GM19238 (cell line): Measurements from ENCODE around the gene C2orf92.
A peak's percentile ranks its signal among the peaks of the same experiment; 100 is the strongest.
"Not testable (repeated sequence)": the region's sequence is repeated elsewhere in the genome, so short reads cannot be mapped to it uniquely, and the experiment has no call there.

Experiments
- DNase-seq: peaks from one replicate; pipeline ENCODE4 v3.0.0; 2011; ENCODE audit warnings: low spot score; ENCODE audit not compliant: insufficient read length

Gene C2orf92

DNA sequence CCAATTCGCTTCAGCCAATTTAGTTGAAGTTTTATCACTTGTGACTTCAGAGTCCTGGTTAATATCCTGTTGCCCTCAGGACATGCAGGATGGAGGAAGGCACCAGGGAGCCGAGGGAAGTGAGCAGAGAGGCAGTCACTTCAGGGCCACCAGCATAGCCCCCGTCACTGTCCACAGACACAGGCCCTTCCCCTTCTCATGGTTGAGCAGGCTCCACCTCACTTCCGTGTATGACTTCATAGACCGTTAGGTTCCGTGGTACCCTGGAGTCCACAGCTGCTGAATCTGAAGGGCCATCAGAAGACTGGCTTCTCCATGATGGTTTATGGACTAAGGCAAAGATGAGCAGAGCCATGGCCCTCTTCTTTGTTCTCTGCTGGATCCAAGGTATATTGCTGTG is at the start of gene C2orf92:
TSS of gene C2orf92 (plus strand) at position 266 of the 400 bp plus-strand sequence. CDS start at position 342, 76 bp downstream.
- no peak for DNase-seq

DNA sequence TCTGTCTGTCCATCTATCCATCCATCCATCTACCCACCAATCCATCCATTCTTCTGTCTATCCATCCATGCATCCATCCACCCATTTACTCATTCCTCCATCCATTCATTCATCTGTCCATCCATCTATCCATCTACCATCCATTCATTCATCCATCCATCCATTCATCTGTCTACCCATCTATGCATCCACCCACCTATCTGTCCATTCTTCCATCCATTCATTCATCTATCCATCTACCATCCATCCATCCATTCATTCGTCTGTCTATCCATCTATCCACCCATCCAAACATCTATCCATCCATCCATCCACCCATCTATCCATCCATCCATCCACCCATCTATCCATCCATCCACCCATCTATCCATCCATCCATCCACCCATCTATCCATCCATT is 49.0 kb upstream of the C2orf92 start:
- not testable (repeated sequence) for DNase-seq

DNA sequence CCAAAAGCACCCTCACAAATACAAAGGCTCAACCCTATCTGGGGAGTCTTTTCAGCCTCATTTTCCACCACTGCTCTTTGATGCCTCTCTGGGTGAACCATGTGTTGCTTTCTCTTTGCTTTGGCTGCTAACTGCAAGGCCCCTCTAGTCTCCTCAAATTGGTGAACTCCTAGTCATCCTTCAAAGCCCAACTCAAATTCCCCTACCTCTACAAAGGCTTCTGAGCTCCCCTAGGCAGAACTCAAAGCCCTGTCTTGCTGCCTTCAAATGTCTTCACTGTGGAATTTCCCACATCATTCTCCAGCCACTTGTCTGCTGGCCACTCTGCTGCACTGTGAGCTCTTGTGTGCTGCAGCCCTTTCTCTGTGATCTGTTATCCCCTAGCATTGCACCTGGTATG is 46.5 kb upstream of the C2orf92 start:
- DNase-seq: not testable (repeated sequence)

DNA sequence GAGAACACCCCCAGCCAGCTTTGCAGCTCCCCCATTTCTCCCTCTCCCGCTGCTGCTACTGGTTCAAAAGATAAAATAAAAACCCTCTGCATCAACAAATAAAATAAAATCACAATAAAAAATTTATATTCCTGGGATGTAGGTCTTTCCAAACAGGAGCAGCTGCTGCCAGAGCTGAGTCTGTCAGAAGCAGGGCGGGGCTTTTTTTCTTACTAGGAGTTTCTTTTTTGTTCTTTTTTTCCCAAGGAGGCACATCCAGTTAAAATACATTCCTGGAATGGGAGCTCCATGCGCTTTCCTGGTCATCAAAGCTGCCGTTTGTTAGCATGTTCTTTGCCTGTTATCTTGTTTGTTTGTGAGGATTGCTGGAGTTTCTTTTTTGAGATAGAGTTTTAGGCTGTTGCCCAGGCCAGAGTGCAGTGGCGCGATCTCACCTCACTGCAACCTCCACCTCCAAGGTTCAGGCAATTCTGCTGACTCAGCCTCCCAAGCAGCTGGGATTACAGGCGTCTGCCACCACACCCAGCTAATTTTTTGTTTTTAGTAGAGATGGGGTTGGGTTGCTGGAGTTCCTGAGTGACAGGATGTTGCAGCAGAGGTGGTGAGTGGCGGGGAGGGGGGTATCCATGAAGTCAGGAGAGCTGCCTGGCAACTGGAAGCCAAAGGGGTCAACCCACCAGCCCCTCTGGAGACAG is 44.0 kb upstream of the C2orf92 start:
- DNase-seq: not testable (repeated sequence)

DNA sequence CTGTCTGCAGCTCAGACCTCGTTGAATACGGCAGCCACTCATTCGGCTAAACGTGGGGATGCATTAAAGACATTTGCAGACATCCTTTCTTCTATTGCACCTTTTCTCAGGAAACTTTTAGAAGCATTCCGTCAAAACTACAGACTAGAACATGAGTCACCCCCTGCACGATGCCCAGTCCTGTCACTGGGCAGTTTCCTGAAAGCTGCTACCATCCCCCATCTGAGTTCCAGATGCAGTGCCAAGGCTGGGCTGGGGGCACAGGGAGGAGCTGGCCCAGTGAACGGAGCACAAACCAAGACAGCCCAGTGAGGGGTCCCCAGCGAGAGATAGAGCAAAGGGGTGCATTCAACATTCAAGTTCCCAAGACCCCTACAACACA is 43.5 kb upstream of the C2orf92 start:
- DNase-seq: not testable (repeated sequence)

DNA sequence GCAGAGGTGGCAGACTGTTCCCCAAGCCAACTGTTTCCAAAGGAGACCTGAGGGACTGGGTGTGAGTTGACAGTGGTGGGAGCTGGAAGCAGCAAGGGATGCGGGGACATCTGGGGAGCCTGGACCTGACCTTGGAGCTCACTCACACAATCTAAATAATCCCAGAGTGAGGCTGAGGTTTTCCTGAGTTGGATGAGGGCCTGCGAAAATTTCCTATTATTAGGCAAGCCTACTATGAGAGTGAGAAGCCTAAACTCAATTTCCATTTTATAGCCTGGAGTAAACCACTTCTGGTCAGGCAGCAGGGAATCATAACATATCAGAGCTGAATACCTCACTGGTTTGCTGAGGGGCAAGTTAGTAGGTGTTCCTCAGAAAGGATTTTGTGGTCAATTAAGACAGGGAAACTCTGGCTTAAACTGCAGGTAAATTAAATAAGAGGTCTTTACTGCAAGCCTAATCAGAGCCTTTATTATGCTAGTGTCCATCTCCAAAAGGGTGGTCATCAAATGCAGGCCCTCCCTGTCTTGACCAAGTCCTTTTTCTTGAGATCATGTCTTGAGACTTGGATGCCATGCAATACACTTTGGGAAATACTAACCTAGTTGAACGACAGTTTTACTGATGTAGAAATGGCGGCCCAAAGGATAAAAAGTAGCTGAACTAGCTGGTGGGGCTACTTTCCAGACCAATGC is 25.3 kb upstream of the C2orf92 start:
- no peak for DNase-seq

DNA sequence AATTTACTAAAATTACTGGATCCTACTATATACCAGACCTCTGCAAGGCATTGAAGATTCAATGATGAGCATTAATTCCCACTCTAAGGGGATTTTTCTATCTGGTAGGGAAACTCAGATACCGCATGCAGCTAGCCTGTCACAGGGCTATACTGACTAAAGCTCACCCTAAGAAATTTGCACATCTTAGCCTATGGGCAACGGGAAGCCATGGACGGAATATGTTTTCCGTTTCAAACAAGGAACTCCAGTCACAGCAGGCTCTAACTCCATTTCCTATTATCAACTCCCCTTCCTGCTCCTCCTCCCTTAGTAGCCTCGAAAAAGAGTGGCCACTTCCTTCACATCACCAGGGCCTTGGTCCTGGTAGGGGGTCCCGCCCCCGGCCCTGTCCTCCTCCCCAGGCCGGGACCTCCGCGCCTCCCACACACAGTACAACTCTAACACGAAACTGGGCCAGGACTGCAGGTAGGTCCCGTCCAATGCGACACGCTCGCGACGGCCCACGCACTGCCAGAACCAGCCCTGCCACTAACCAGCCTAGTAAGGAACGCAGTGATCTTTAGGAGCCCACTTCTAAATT is 24.3 kb upstream of the C2orf92 start:
- DNase-seq: no peak

DNA sequence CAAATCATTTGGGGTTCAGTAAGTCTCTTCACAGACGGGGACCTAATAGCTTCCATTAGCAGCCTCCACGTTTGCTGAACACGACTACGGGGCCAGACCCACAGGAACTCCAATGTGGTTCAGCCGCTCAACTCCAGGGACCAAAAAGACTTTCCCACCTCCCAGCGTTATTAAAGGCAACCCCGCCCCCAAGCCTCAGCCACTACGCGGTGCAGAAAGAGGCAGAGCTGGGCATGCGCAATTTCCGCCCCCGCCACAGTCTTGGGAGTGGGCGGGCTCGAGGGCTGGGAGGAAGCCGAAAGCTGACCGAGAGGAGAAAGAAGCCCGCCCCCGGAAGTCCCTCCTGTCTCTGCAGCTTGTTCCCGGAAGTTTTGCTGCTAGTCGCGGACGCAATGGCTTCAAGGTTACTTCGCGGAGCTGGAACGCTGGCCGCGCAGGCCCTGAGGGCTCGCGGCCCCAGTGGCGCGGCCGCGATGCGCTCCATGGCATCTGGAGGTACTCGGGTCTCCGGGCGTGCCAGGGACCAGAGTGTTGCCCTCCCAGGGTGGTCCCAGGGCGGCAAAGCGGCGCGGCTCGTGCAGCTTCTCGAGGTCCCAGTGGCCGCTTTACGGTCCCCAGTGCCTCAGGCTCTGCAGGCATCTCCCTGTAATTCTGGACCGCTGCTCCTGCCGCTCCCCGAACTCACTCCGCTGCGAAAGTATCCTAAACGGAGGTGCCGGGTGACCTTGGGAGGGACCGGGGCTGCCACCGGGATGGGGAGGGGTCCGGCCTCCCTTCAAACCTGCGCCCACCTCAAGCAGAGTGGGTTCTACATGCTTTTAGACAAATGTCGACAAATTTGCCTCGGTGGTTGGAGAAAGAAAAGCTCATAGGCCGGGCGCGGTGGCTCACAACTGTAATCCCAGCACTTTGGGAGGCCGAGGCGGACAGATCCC is 23.6 kb upstream of the C2orf92 start, which contains the start of gene COX5B:
TSS of gene COX5B (plus strand) at position 368 of the 935 bp plus-strand sequence. CDS start at position 393, 25 bp downstream.
- peak; percentile 98 for DNase-seq

DNA sequence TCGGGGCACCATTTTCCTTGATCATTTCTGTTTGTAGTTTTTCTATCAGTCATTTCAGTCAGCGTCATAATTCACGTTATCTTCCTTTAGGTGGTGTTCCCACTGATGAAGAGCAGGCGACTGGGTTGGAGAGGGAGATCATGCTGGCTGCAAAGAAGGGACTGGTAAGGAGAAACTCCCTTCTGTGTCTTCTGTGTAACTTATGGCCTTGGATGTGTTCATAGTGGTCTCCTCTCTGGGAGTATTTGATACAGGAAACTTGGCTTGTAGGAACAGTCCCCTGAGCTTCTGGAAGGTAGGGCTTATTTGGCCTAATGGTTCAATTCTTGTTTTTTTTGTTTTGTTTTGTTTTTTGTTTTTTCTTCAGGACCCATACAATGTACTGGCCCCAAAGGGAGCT is 22.5 kb upstream of the C2orf92 start:
- DNase-seq: no peak

DNA sequence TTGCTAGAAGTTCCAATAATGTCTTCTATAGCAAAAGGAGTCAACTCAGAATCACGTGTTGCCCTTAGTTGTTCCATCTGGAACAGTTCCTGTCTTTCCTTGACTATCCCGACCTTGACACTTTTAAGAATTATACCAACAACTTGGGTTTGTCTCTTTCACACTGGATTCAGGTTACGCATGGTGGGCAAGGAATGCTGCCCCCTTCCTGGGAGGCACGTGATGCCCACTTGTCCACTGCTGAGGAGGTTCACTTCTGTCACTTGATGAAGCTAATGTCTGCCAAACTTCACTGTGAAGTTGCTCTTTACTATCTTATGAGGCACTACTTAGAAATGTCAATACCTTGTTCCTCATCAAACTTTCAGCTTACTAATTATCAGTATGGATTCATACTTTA is 18.4 kb upstream of the C2orf92 start:
- DNase-seq: no peak

DNA sequence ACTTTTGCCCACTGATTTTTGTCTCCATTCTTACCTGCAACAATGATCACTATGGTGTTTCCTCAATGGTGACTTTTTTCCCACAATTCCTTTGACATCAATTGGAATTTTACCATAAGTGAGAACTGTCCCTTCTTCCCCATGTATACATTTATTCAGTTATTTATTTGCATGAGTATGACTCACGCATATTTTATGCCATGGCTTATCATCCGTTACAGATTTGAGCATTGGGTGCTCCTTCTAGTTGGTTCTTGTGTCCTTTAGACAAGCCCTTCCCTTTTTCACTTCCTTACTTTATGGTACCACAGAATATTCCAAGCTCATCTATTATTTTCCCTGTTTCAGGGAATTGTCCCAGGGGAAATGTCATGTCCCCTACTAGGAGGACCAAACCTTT is 16.0 kb upstream of the C2orf92 start:
- no peak for DNase-seq

DNA sequence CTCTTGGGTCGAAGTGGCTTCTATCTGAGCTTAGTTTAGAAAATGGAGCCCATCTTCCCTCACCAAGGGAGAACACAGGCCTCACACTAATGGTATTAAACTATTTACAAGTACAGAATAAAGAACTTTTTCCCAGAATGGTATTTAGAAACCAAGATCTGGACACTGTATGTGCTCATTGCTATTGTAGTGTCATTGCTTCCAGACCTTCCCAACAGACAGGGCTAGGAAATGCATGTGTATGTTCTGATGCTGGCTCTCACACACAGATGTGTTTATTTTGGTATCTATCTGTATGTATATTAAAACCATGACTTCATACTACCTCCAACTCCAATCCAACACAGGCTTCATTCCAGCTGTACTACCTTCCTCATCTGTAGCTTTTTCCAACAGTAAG is 15.6 kb upstream of the C2orf92 start:
- no peak for DNase-seq

DNA sequence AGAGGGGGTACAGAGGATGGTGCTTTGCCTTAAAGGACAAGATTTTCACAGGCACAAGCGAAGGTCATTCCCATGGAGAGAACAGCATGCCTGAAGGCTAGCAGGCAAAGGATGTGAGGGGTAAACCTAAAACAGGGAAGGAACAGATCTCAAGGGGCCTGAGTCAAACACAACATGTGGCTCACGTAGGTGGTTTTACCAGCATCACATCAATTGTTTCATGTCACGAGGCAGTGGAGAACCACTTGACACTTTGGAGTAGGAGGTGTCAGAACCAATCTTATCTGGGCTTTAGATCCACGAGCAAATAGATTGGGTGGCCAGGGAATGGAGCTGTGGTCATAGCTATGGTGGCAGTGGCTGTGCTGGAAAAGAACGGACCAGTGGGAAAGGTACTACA is 15.2 kb upstream of the C2orf92 start:
- no peak for DNase-seq

DNA sequence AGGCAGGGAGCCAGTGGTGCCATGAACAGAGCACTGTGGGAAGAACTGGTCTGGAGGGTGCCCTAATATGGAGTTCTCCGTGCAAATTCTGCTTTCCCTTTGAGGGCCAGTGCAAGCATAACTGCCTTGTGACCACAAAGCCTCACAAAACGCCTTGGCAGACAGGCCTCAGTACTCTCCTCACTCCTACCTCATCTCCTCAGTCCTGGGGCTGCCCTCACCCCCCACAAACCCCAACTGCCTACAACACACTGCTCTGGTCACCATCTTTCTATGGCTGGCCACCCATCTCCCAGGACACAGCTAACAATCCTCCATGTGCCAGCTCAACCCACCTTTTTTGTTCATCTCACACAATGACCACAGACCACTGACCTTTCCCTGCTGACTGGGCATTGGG is 14.7 kb upstream of the C2orf92 start:
- no peak for DNase-seq

DNA sequence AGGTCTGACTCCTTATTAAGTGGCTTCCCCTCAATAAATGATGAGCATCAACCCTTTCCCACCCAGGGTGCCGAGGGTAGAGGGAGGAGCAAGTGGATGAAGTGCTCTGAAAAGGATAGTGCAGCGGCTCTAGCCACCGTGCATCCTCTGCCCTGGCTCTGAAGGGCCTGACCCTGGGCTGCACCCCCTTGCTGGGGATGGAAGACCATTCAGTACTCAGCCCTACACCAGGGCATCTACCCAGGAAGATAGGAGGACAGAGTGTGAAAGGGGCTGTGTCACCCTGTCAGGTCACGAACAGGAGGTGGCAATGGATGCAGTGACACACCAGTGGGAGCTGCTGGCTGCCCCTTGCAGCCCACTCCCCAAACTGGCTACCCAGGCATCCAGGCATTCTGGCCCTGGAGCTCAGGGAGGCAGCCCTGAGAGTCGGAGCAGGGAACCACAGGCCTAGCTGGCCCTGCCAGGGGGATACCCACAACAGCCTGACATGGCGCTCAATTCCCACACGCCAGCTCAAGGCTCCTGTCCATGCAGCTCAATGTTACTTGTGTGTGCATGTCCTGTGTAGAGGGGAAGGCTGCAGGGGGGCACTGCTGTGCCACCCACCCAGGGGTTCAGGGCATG is 13.3 kb upstream of the C2orf92 start:
- no peak for DNase-seq

DNA sequence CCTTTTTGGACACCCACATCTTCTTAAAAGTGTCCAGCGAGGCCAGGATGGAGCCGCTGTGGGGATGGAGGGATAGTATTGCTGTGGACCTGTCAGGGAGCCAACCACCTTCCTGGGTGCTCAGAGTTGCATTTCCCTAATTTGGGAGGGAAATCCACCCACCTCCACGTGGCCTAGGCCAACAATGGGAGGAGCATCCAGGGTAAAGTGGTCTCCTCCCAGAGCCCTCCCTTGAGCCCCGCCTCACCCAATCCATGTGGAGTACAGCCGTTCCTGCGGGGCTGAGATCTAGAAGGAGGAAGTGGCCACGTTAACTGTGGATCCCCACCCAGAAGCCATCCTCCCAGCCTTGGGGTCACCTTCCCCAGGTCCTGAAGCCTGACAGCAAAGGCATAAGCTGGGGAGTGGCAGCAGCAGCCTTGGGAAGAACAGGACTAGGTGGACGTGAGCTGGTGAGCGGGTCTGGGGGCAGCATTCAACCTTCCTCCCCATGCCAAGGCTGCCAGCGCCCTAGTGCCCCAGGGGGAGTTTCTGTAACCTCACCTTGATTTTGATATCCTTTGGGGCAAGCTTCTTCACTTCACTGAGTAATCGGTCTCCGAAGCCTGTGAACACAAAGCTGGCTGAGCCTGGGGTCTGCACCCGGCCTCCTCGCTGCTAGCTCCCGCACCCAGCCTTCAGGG is 12.5 kb upstream of the C2orf92 start:
- DNase-seq: no peak

DNA sequence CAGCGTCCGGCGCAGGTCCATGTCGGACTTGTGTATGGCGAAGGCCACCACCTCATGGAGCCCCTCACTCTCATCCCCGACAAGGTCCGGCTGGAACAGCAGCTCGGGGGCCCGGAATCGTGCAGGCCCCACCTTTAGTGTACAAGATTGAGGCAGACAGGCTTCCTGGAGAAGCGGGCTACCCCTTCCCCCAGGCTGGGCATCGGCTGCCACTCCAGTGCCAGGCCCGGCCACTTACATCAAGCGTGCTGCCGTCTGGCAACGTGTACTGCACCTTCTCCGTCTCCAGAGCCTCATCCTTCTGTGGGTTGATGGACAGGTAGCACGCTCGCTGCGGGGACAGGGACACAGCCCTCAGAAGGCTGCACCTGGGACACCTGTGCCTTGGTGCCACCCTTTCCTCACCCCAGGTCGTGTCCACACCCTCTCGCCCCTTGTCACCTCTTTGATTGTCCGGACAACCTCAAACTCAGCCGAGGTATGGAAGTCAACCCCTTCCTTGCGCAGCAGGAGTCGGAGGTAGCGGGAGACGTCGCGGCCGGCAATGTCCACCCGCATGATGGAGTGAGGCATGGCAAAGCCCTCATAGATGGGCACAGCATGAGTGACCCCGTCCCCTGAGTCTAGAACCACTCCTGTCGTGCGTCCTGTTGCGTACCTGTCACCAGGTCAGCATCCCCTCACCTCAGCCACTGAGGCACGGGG is 11.4 kb upstream of the C2orf92 start:
- no peak for DNase-seq

DNA sequence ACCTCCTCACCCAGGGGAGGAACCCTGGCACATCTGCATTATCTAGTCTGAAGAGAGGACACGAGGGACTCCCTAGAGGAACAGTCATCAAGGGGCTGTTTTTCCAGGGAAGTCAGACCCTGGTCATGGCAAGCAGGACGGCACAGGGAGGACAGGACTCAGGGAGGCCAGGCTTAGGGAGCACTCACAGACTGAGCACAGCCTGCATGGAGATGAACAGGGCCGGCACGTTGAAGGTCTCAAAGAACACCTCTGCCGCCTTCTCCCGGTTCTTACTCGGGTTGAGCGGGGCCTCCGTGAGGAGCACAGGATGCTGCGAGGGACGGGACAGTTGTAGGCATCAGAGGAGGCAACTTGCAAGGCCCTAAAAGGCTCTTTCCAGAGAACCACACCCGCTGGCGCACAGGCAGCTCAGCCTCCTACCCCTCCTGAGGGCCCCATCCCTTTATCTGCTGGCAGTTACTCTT is 10.8 kb upstream of the C2orf92 start:
- DNase-seq: no peak

DNA sequence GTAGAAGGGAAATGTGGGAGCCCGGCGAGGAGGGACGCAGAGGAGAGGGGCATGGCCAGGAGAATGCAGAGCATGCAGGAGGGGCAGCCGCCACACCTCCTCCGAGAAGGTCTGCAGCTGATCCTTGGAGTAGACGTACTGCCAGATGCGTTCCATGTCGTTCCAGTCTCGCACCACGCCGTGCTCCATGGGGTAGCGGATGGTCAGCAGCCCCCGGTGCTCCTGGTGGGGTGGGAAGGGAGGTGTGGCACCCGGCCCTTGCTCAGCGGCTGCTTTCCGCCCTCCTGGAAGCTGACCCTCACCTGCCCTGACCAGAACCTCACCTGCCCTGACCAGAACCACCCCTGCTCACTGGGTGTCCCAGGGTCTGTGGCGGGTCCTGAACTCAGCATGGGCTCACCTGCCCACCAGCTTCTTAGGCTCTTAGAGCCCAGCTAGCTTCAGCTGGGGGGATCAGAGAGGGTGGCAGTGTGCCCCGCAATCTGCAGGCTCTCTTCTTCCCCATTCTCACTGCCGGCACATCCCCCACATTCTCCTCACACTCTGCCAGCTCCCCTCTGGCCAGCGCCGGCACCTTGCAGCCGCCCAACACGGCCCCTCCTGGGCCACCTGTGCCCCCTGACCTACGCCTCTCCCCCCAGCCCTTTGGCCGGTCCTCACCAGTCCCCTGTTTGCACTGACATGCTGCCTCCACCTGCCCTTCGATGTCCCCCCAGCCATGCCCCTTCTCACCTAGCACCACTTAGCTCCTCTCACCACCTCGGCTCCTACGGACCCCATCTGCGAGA is 10.1 kb upstream of the C2orf92 start:
- no peak for DNase-seq
